ENCODE measurements around the gene PLCH1.
A peak's percentile ranks its signal among the peaks of the same experiment; 100 is the strongest.

PLCH1 gene

GRCh38 chr3:155448531-155448930 is 296.3 kb downstream of the PLCH1 start:
- DNase-seq, result no peak
- in situ Hi-C loops (cut with MboI; ENCODE audit: low pct_unique_long_range_greater_than_20kb, low sequenced_read_pairs), result no loop called here

DNA sequence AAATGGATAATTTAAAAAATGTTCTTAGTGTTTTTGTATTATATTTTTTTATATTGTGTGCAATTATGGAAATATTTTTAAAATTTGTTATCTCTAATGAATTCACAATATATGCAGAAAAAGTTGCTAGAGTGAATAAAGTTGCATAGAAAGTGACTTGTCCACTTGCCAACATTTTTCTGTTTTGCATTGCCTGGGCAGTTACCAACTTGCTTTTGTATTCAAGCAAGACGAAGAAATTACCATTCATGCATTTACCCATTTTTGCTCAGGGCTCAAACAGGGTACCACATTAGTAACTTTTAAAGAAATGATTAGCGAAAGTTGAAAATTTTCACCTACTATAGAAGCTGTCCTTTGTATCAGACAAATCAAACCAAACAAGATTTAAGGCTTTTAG is 298.5 kb downstream of the PLCH1 start:
- no peak for DNase-seq
- in situ Hi-C loops (cut with MboI; ENCODE audit: low pct_unique_long_range_greater_than_20kb, low sequenced_read_pairs), result no loop called here

DNA sequence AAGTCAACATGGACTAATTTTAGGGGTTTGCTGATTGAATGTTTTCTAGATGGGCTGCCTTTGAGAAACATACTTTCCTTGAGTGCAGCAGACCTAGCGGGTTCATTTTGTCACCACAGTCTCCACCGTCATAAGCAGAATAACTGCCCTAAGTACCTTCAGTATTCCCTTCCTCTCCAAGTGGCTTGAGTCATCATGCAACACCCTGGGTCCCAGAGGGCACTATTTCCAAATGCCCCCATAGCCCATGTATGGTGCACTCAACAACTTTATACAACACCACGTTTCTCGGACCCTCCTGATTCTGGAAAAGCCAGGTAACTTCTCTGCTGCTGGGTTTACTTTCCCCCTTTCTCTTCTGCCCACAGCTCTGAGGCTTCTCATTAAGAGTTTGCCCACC is 300.1 kb downstream of the PLCH1 start:
- no peak for DNase-seq
- in situ Hi-C loops (cut with MboI; ENCODE audit: low pct_unique_long_range_greater_than_20kb, low sequenced_read_pairs), result no loop called here

DNA sequence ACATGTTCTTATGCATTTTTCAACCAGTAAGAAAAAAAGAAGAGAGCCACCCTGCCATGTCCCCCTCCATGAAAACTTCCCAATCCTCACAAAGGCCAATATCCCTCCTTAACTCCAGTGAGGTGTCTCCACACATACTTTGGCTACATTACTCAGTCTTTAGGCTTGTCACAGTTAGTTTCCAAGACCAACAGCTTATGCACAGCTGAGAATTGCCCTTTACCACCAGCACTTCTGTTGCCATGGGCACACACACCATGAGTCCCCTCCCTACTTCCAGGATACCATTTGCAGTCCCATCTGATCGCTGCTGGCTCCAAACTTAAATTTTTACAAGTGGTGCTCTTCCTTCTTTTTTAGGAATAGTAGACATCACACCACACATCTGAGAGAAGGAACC is 301.1 kb downstream of the PLCH1 start:
- DNase-seq, result no peak
- in situ Hi-C loops (cut with MboI; ENCODE audit: low pct_unique_long_range_greater_than_20kb, low sequenced_read_pairs), result no loop called here

GRCh38 chr3:155442072-155442471 is 302.8 kb downstream of the PLCH1 start:
- in situ Hi-C loops (cut with MboI; ENCODE audit: low pct_unique_long_range_greater_than_20kb, low sequenced_read_pairs), result no loop called here
- DNase-seq, result no peak

GRCh38 chr3:155441506-155441905 is 303.4 kb downstream of the PLCH1 start:
- in situ Hi-C loops (cut with MboI; ENCODE audit: low pct_unique_long_range_greater_than_20kb, low sequenced_read_pairs), result no loop called here

DNA sequence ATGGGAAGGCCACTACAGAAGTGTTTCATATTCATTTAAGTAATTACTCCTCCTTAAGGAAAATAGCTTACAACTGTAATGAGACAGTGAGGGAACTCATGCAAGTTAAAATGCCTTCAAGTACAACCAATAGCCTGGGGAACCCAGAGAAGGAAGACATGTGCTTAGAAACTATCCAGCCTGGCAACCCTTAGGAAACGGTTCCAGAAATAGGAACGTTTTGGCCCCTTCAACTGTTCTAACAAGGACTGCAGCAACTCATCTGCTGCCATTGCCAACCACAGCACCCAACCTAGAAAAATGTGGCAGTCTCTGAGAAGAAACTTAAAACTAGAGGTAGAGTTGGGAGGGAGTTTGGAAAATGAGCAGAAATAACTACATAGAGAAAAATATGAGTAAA is 303.8 kb downstream of the PLCH1 start:
- in situ Hi-C loops (cut with MboI; ENCODE audit: low pct_unique_long_range_greater_than_20kb, low sequenced_read_pairs), result no loop called here
- DNase-seq, result no peak

More at GRCh38 chr3:155441506-155441905, 303.4 kb downstream of the PLCH1 start:
- no peak for DNase-seq

- in situ Hi-C loops (cut with MboI; ENCODE audit: low pct_unique_long_range_greater_than_20kb, low sequenced_read_pairs), result no loop called here
- no peak for DNase-seq
Observed at GRCh38 chr3:155435821-155436220, 309.1 kb downstream of the PLCH1 start.

GRCh38 chr3:155431856-155432570 is 312.9 kb downstream of the PLCH1 start:
- DNase-seq, result peak; percentile 30
- in situ Hi-C loops (cut with MboI; ENCODE audit: low pct_unique_long_range_greater_than_20kb, low sequenced_read_pairs), result no loop called here

- in situ Hi-C loops (cut with MboI; ENCODE audit: low pct_unique_long_range_greater_than_20kb, low sequenced_read_pairs), result no loop called here
- no peak for DNase-seq
Observed at GRCh38 chr3:155428563-155428962, 316.3 kb downstream of the PLCH1 start.

GRCh38 chr3:155426524-155427230 is 318.2 kb downstream of the PLCH1 start:
- in situ Hi-C loops (cut with MboI; ENCODE audit: low pct_unique_long_range_greater_than_20kb, low sequenced_read_pairs), result no loop called here
- peak; percentile 26 for DNase-seq

DNA sequence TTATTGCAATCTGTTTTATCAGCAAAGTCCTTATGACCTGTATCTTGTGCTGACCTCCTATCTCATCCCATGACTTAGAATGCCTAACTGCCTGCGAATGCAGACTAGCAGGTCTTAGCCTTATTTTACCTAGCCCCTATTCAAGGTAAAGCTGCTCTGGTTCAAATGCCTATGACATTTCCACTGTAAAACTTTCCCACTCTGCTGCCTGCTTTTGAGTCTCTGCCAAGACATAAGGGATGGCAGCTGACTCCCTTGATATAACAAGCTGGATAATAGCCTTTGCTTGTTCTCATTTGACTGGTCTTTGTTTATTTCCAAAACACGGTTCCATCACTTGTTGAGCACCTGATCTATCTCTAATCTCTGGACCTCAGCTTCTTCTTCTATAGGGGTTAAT is 319.5 kb downstream of the PLCH1 start:
- no peak for DNase-seq
- in situ Hi-C loops (cut with MboI; ENCODE audit: low pct_unique_long_range_greater_than_20kb, low sequenced_read_pairs), result no loop called here

DNA sequence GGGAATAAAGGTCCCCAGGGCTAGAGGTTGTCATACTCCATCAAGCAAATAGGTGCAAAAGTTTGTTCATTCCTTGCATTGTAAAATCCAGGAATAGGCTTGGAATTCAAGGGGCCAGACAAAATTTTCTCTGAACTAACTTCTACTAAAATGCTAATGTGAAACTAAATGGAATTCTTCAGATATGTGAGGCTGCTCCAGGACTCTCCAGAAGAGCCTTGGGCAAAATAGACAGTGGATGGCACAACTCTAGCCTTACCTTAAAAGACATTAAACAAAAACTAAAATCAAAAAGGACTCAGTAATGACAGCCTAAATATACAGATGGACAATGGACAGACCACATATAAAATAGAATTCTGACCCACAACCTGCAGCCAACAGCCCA is 320.6 kb downstream of the PLCH1 start:
- in situ Hi-C loops (cut with MboI; ENCODE audit: low pct_unique_long_range_greater_than_20kb, low sequenced_read_pairs), result no loop called here
- no peak for DNase-seq

- no peak for DNase-seq
- in situ Hi-C loops (cut with MboI; ENCODE audit: low pct_unique_long_range_greater_than_20kb, low sequenced_read_pairs), result no loop called here
Observed at GRCh38 chr3:155423526-155424322, 321.1 kb downstream of the PLCH1 start.

DNA sequence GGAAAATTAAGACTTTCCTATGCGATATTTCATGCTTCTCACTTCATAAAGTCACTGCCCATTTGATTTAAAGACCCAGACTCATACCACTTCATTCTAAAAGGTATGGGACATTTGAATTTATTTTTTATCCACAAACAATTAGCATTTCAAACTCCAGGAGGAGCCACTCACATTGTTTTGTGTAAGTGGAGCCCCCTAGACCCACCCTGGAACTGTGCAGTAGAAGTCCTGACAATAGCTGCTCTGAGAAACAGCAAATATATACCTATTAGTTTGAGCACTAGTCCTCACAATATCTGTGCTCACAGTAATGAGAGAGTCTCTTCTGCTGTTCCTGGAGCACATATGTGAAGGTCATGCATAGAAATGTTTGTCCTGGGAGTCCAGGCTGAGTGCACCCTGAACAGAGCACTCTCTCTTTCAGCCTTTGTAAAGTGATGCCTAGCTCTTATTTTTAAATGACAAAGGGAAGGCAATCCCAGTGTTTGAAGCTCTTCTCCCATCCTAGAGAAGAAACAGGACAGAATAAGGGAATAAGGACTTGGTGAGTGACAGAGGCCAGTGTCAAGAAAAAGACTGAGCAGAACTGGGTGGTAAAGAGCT is 323.9 kb downstream of the PLCH1 start:
- DNase-seq, result peak; percentile 27
- in situ Hi-C loops (cut with MboI; ENCODE audit: low pct_unique_long_range_greater_than_20kb, low sequenced_read_pairs), result no loop called here

- DNase-seq, result no peak
- in situ Hi-C loops (cut with MboI; ENCODE audit: low pct_unique_long_range_greater_than_20kb, low sequenced_read_pairs), result no loop called here
Observed at GRCh38 chr3:155420406-155420805, 324.5 kb downstream of the PLCH1 start.

- no peak for DNase-seq
- in situ Hi-C loops (cut with MboI; ENCODE audit: low pct_unique_long_range_greater_than_20kb, low sequenced_read_pairs), result no loop called here
Observed at GRCh38 chr3:155418407-155418806, 326.5 kb downstream of the PLCH1 start.

DNA sequence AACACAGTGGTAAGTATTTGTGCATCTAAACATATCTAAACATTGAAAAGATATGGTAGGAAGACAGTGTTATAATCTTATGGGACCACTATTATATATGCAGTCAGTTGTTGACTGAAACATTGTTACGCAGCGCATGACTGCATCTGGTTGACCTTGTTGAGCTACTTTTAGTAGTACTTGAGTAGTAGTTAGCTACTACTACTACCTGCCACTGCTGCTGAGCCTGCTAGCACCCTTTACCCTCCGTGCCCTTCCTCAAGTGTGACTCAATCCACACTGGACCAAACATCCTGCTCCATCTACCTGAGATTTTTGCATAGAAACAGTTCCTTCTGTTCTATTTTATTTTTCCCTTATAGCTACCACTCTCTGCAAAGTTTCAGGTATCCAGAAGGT is 327.8 kb downstream of the PLCH1 start:
- no peak for DNase-seq
- in situ Hi-C loops (cut with MboI; ENCODE audit: low pct_unique_long_range_greater_than_20kb, low sequenced_read_pairs), result no loop called here

DNA sequence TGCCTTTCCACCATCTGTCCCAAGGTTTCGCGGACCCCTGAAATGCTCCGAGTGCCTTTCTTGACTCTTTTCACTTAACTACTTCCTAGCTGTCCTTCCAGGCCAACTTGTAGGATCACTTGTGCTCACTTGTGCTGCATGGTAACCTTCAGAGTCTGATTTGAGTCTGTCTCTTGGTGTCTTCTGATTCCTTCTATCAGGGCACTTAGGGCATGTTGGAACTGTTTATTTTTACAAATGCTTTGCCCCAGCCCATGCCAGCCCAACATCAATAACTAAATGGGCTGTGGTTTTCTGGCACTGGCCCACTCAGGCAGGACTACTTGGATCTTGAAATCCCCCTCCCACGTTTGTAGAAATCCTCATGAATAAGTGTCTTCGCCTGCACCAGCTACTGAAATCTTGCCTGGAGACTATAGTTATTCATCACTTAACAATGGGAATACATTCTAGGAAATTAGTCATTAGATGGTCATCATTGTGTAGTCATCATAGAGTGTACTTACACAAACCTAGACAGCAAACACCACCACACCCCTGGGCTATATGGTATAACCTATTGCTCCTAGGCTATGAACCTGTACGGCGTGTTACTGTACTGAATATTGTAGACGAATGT is 328.3 kb downstream of the PLCH1 start:
- in situ Hi-C loops (cut with MboI; ENCODE audit: low pct_unique_long_range_greater_than_20kb, low sequenced_read_pairs), result no loop called here
- DNase-seq, result no peak
